Activated B cell treated with CpG ODN at 0.5 μM for 24 hours (primary cell): ENCODE measurements around the gene KIF3B. TPM values are rescaled to one million over a fixed set of nuclear protein-coding genes. Genes with fewer than 3 reads are reported as not detected.
"Not testable (repeated sequence)": the region's sequence is repeated elsewhere in the genome, so short reads cannot be mapped to it uniquely, and the experiment has no call there.

ENCODE experiments used
- ATAC-seq: fragments of 200-7000 bp; cut with Tn5 transposase; one replicate; pipeline ENCODE4 v1.10.0; 2021; ENCODE audit warnings: low read depth, mild to moderate bottlenecking, moderate library complexity
- CTCF ChIA-PET: fragments of 350-600 bp; sonication (Branson Sonifier 250); formaldehyde crosslinking; loops from one replicate; lab custom pipeline; 2021; ENCODE audit warnings: antibody characterized with exemption; lab: Charles Lee
- POLR2A ChIA-PET: fragments of 350-600 bp; sonication (Branson Sonifier 250); formaldehyde crosslinking; loops from one replicate; lab custom pipeline; 2021; ENCODE audit warnings: antibody characterized with exemption; lab: Charles Lee
- DNase-seq: peaks from one replicate; pipeline ENCODE4 v3.0.0; 2022
- H3K27ac Mint-ChIP-seq: one replicate; pipeline ENCODE4 v1.8.0; 2020; ENCODE audit warnings: mixed read lengths
- H3K27me3 Mint-ChIP-seq: one replicate; pipeline ENCODE4 v1.8.0; 2021; ENCODE audit warnings: mixed read lengths
- H3K36me3 Mint-ChIP-seq: one replicate; pipeline ENCODE4 v1.8.0; 2021; ENCODE audit warnings: low read depth, mixed read lengths
- H3K4me1 Mint-ChIP-seq: one replicate; pipeline ENCODE4 v1.8.0; 2021; ENCODE audit warnings: mixed read lengths
- H3K4me3 Mint-ChIP-seq: one replicate; pipeline ENCODE4 v1.8.0; 2020; ENCODE audit warnings: mild to moderate bottlenecking, mixed read lengths
- H3K9me3 Mint-ChIP-seq: one replicate; pipeline ENCODE4 v1.8.0; 2020; ENCODE audit warnings: mixed read lengths
- CTCF ChIP-seq: fragments of 200-600 bp; IDR thresholded peaks from one replicate; pipeline ENCODE4 v1.8.0; 2022; ENCODE audit warnings: antibody characterized with exemption, mild to moderate bottlenecking
- intact Hi-C: fragments of 100-400 bp; cut with micrococcal nuclease; formaldehyde crosslinking; loops from one replicate; pipeline ENCODE4 v1.15.1; 2024
- total RNA-seq: library from RNA; stranded (reverse); gene quantifications from 2 replicates; pipeline ENCODE4 v1.2.3, GENCODE V29; 2022

KIF3B gene
- total RNA-seq, 1 donor from 2014 or later: 28.4 TPM

DNA sequence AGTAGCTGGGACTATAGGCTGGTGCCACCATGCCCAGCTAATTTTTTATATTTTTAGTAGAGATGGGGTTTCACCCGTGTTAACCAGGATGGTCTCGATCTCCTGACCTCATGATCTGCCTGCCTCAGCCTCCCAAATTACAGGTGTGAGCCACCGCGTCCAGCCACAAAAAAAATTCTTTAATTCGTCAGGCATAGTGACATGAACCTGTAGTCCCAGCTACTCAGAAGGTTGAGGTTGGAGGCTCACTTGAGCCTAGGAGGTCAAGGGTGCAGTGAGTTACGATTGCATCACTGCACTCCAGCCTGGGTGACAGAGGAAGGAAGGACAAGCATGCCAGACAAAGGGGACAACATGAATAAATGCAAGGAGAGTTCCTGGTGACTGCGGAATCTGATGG lies 61.2 kb downstream of the KIF3B start:
- TF ChIP-seq CTCF: no peak
- ChIA-PET POLR2A (interaction anchor here (4.6 kb wide), 1 partner anchor 19 kb away, joined by 40 read pairs; the partner anchor contains the start of gene ASXL1), CTCF (no interaction called here)
- Mint-ChIP-seq H3K36me3 (peaks cover 21% of the 10 kb centered on the region), H3K4me1 (peaks cover 30% of the 10 kb centered on the region), H3K27ac (no peak overlapping the region), H3K9me3 (no peaks in the 10 kb centered on the region), H3K4me3 (no peak overlapping the region), H3K27me3 (no peaks in the 10 kb centered on the region)
- DNase-seq (no peak), ATAC-seq (no peak)
- intact Hi-C loops: loop anchor here (5.0 kb wide), 1 partner anchor 99 kb away; no protein-coding TSS in a partner anchor

GRCh38 chr20:32339116-32339515 lies 61.7 kb downstream of the KIF3B start:
- peaks cover 25% of the 10 kb centered on the region for H3K4me1 Mint-ChIP-seq
- no peak for TF ChIP-seq CTCF
- ChIA-PET CTCF (no interaction called here), POLR2A (interaction anchor here (4.6 kb wide), 1 partner anchor 18 kb away, joined by 40 read pairs; the partner anchor contains the start of gene ASXL1)
- no peaks in the 10 kb centered on the region for H3K27me3 Mint-ChIP-seq
- no peaks in the 10 kb centered on the region for H3K9me3 Mint-ChIP-seq
- H3K27ac Mint-ChIP-seq: no peak overlapping the region
- no peak overlapping the region for H3K4me3 Mint-ChIP-seq
- intact Hi-C loops: loop anchor here (5.0 kb wide), 1 partner anchor 98 kb away; no protein-coding TSS in a partner anchor
- peaks cover 17% of the 10 kb centered on the region for H3K36me3 Mint-ChIP-seq
- no peak for DNase-seq
- ATAC-seq: no peak

GRCh38 chr20:32341053-32341452 lies 63.6 kb downstream of the KIF3B start:
- CTCF ChIA-PET, intact Hi-C loops: not testable (repeated sequence)

DNA sequence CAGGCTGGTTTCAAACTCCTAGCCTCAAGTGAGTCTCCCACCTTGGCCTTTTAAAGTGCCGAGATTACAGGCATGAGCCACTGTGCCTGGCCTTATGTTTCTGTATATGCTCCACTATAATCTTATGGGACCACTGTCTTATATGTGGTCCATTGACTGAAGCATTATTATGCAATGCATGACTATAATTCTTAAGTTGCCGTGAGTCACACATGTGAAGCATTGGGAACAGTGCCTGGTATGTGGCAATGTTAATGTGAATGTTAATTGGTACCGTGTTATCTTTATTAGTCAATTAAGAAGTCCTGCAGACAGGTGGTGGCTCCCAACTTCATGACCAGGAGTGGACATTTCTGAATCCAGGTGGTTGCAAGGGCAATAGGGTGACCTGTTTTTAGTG lies 66.0 kb downstream of the KIF3B start:
- no peak for DNase-seq
- peaks cover 2% of the 10 kb centered on the region for H3K4me1 Mint-ChIP-seq
- no peaks in the 10 kb centered on the region for H3K9me3 Mint-ChIP-seq
- ChIA-PET CTCF (no interaction called here), POLR2A (no interaction called here)
- H3K36me3 Mint-ChIP-seq: no peaks in the 10 kb centered on the region
- TF ChIP-seq CTCF: no peak
- intact Hi-C loops: no loop called here
- H3K4me3 Mint-ChIP-seq: no peak overlapping the region
- no peak for ATAC-seq
- no peak overlapping the region for H3K27ac Mint-ChIP-seq
- no peaks in the 10 kb centered on the region for H3K27me3 Mint-ChIP-seq

More at GRCh38 chr20:32341053-32341452, 63.6 kb downstream of the KIF3B start:
- H3K27ac Mint-ChIP-seq, POLR2A ChIA-PET, ATAC-seq, H3K4me3 Mint-ChIP-seq, H3K9me3 Mint-ChIP-seq, H3K36me3 Mint-ChIP-seq, H3K27me3 Mint-ChIP-seq, DNase-seq: not testable (repeated sequence)
- peaks cover 16% of the 10 kb centered on the region for H3K4me1 Mint-ChIP-seq

- intact Hi-C loops: no loop called here
- H3K36me3 Mint-ChIP-seq: no peaks in the 10 kb centered on the region
- H3K9me3 Mint-ChIP-seq: no peaks in the 10 kb centered on the region
- H3K27ac Mint-ChIP-seq: no peak overlapping the region
- ChIA-PET CTCF (no interaction called here), POLR2A (interaction anchor here (0.5 to 1.5 kb wide), 3 partner anchors 11 to 52 kb away, joined by 4 to 6 read pairs (median 5); partner anchors contain the start of gene ASXL1)
- no peak for TF ChIP-seq CTCF
- ATAC-seq (no peak), DNase-seq (no peak)
- H3K4me1 Mint-ChIP-seq: peaks cover 12% of the 10 kb centered on the region
- no peaks in the 10 kb centered on the region for H3K27me3 Mint-ChIP-seq
- no peak overlapping the region for H3K4me3 Mint-ChIP-seq
Observed at GRCh38 chr20:32344835-32345506, 67.5 kb downstream of the KIF3B start.
